H1 (cell line): ENCODE data around the gene FHIT.

Experiments
- CTCF ChIP-seq, 3 experiments: IDR thresholded peaks; 1 replicate in 2 of 3; 2 replicates in 1 of 3; pipeline versions ENCODE4 v1.5.1 to v1.6.1; 2011; ENCODE audit warnings: low read length in 3 of 3, mild to moderate bottlenecking in 3 of 3, inconsistent platforms in 2 of 3, low read depth in 1 of 3, moderate library complexity in 1 of 3; ENCODE audit not compliant: insufficient read depth in 1 of 3; ENCODE audit errors: control extremely low read depth in 1 of 3
- EP300 ChIP-seq, 2 experiments: IDR thresholded peaks; 1 replicate in 1 of 2; 2 replicates in 1 of 2; pipeline ENCODE4 v1.6.1; 2011 to 2012; ENCODE audit warnings: low read depth in 2 of 2, low read length in 2 of 2, mild to moderate bottlenecking in 2 of 2, borderline replicate concordance in 1 of 2, inconsistent platforms in 1 of 2, moderate library complexity in 1 of 2
- EZH2 ChIP-seq: fragments of 200-600 bp; sonication (generic); IDR thresholded peaks from 2 replicates; pipeline ENCODE4 v1.7.1; 2012; ENCODE audit warnings: low read depth, mild to moderate bottlenecking, moderate library complexity, low read length, inconsistent platforms; ENCODE audit not compliant: severe bottlenecking
- KDM1A ChIP-seq: fragments of 200-600, 300-600 bp; sonication (generic); IDR thresholded peaks from 2 replicates; pipeline ENCODE4 v1.7.1; 2016; ENCODE audit warnings: mild to moderate bottlenecking, low read length, borderline replicate concordance
- NANOG ChIP-seq: IDR thresholded peaks from 2 replicates; pipeline ENCODE4 v1.6.1; 2011; ENCODE audit warnings: low read length, low read depth, mild to moderate bottlenecking, inconsistent platforms; ENCODE audit not compliant: insufficient read depth, poor library complexity, severe bottlenecking
- POLR2A ChIP-seq, 2 experiments: IDR thresholded peaks; 1 replicate in 1 of 2; 2 replicates in 1 of 2; pipeline ENCODE4 v1.6.1; 2011; ENCODE audit warnings: low read depth in 2 of 2, low read length in 2 of 2, mild to moderate bottlenecking in 2 of 2; ENCODE audit errors: control extremely low read depth in 1 of 2
- POLR2AphosphoS5 ChIP-seq: IDR thresholded peaks from 2 replicates; pipeline ENCODE4 v1.6.1; 2011; ENCODE audit warnings: low read depth, low read length
- RFX5 ChIP-seq: IDR thresholded peaks from 2 replicates; pipeline ENCODE4 v1.6.1; 2011; ENCODE audit warnings: low read depth, low read length, improper control_type of control experiment, borderline replicate concordance
- SP4 ChIP-seq: IDR thresholded peaks from 2 replicates; pipeline ENCODE4 v1.6.1; 2012; ENCODE audit warnings: low read length, inconsistent platforms
- SRF ChIP-seq: IDR thresholded peaks from 2 replicates; pipeline ENCODE4 v1.6.1; 2011; ENCODE audit warnings: mild to moderate bottlenecking, low read depth, low read length, moderate library complexity
- SUZ12 ChIP-seq: fragments of 200-600 bp; sonication (generic); IDR thresholded peaks from 2 replicates; pipeline ENCODE4 v1.6.1; 2012; ENCODE audit warnings: mild to moderate bottlenecking, inconsistent platforms, low read length, moderate library complexity, mixed read lengths
- TAF1 ChIP-seq: IDR thresholded peaks from 2 replicates; pipeline ENCODE4 v1.6.1; 2011; ENCODE audit warnings: mild to moderate bottlenecking, low read depth, low read length

- no peak for TF ChIP-seq CTCF (IDR thresholded peaks at IDR 0.05; ENCODE audit: control extremely low read depth in 1 of 3, insufficient read depth in 1 of 3, low read depth in 1 of 3, low read length in 3 of 3)
- no peak for TF ChIP-seq RFX5
- TF ChIP-seq NANOG, result no peak
- TF ChIP-seq POLR2A (IDR thresholded peaks at IDR 0.05; ENCODE audit: control extremely low read depth in 1 of 2, low read depth in 2 of 2, low read length in 2 of 2), result no peak
- TF ChIP-seq KDM1A, result no peak
- no peak for TF ChIP-seq SRF
- no peak for TF ChIP-seq POLR2AphosphoS5
- no peak for TF ChIP-seq TAF1
- TF ChIP-seq SUZ12, result no peak
- no peak for TF ChIP-seq EP300 (IDR thresholded peaks at IDR 0.05; ENCODE audit: borderline replicate concordance in 1 of 2, low read depth in 2 of 2, low read length in 2 of 2)
- no peak for TF ChIP-seq EZH2
- TF ChIP-seq SP4, result no peak
Measured at GRCh38 chr3:59866076-59866475, 1385.2 kb downstream of the FHIT start.
